IMR-90 (cell line): ENCODE measurements around the gene SYTL4. TPM values are rescaled to one million over a fixed set of nuclear protein-coding genes. Genes with fewer than 3 reads are reported as not detected.

ENCODE experiments used
- ATAC-seq: fragments of 200-7000 bp; cut with Tn5 transposase; 2 replicates; pipeline ENCODE4 v1.9.1; 2020; ENCODE audit warnings: low read depth, mild to moderate bottlenecking, moderate library complexity
- BruUV-seq: library from RNA; stranded (reverse); fragments of 400-500 nt; replicated peaks from 2 replicates; lab custom pipeline; 2021; lab: Mats Ljungman, UMichigan
- CTCF ChIA-PET: fragments of 300-600 bp; formaldehyde crosslinking; extraction: SDS; loops from one replicate; lab custom pipeline; 2021; ENCODE audit warnings: antibody characterized with exemption; lab: Yijun Ruan, JAX
- POLR2A ChIA-PET: fragments of 300-600 bp; sonication (Branson Sonifier 250); formaldehyde crosslinking; loops from one replicate; lab custom pipeline; 2022; ENCODE audit warnings: antibody characterized with exemption; ENCODE audit not compliant: unreplicated experiment; lab: Charles Lee
- DNase-seq: peaks from one replicate; pipeline ENCODE4 v3.0.0; 2013
- H2AFZ ChIP-seq: replicated peaks from 2 replicates; pipeline ENCODE3; 2013; ENCODE audit warnings: low read length, mild to moderate bottlenecking; ENCODE audit not compliant: poor library complexity
- H2AK5ac ChIP-seq: 2 replicates; pipeline ENCODE4 v1.6.1; 2013; ENCODE audit warnings: low read depth, low read length, inconsistent platforms
- H2AK9ac ChIP-seq: replicated peaks from 2 replicates; pipeline ENCODE3; 2013; ENCODE audit warnings: mild to moderate bottlenecking, low read depth, low read length, moderate library complexity; ENCODE audit not compliant: poor library complexity
- H2BK120ac ChIP-seq: 2 replicates; pipeline ENCODE4 v1.6.1; 2013; ENCODE audit warnings: low read depth, low read length, inconsistent platforms
- H2BK15ac ChIP-seq: 3 replicates; pipeline ENCODE4 v1.6.1; 2013; ENCODE audit warnings: low read depth, low read length, inconsistent platforms
- H2BK20ac ChIP-seq: 2 replicates; pipeline ENCODE4 v1.6.1; 2013; ENCODE audit warnings: low read depth, mild to moderate bottlenecking, inconsistent platforms, low read length, moderate library complexity
- H2BK5ac ChIP-seq: 2 replicates; pipeline ENCODE4 v1.6.1; 2013; ENCODE audit warnings: mild to moderate bottlenecking, low read depth, low read length, inconsistent platforms; ENCODE audit not compliant: poor library complexity, severe bottlenecking
- H3K14ac ChIP-seq: replicated peaks from 2 replicates; pipeline ENCODE4 v1.6.1; 2013; ENCODE audit warnings: low read depth, low read length, inconsistent platforms
- H3K18ac ChIP-seq: 2 replicates; pipeline ENCODE4 v1.6.1; 2013; ENCODE audit warnings: low read depth, low read length, control low read depth
- H3K23ac ChIP-seq: 2 replicates; pipeline ENCODE4 v1.6.1; 2013; ENCODE audit warnings: low read depth, low read length, inconsistent platforms
- H3K27ac ChIP-seq: 2 replicates; pipeline ENCODE4 v1.5.1; 2013; ENCODE audit warnings: mild to moderate bottlenecking, control low read depth, low read length; ENCODE audit not compliant: insufficient read depth
- H3K27me3 ChIP-seq: 2 replicates; pipeline ENCODE4 v1.6.1; 2013; ENCODE audit warnings: low read length; ENCODE audit not compliant: control insufficient read depth, insufficient read depth
- H3K36me3 ChIP-seq: 2 replicates; pipeline ENCODE4 v1.6.1; 2013; ENCODE audit warnings: low read length, mixed read lengths; ENCODE audit not compliant: control insufficient read depth, insufficient read depth
- H3K4ac ChIP-seq: 2 replicates; pipeline ENCODE4 v1.6.1; 2013; ENCODE audit warnings: low read depth, low read length, inconsistent platforms
- H3K4me1 ChIP-seq: 2 replicates; pipeline ENCODE4 v1.6.1; 2013; ENCODE audit warnings: low read length, mixed read lengths; ENCODE audit not compliant: control insufficient read depth, insufficient read depth
- H3K4me2 ChIP-seq: 2 replicates; pipeline ENCODE4 v1.6.1; 2013; ENCODE audit warnings: low read depth, mild to moderate bottlenecking, control low read depth, low read length, moderate library complexity
- H3K4me3 ChIP-seq: 2 replicates; pipeline ENCODE4 v1.5.1; 2013; ENCODE audit warnings: low read depth, mild to moderate bottlenecking, control low read depth, low read length, moderate library complexity; ENCODE audit not compliant: insufficient read depth
- H3K56ac ChIP-seq: 2 replicates; pipeline ENCODE4 v1.6.1; 2013; ENCODE audit warnings: low read length, inconsistent platforms; ENCODE audit not compliant: insufficient read depth; ENCODE audit errors: extremely low read depth
- H3K79me1 ChIP-seq, 2 experiments: 2 replicates each; pipeline ENCODE4 v1.6.1; 2013; ENCODE audit warnings: low read length in 2 of 2, inconsistent platforms in 1 of 2, low read depth in 1 of 2
- H3K9ac ChIP-seq: 2 replicates; pipeline ENCODE4 v1.6.1; 2013; ENCODE audit warnings: low read depth, low read length, control low read depth
- H3K9me1 ChIP-seq: 2 replicates; pipeline ENCODE4 v1.6.1; 2013; ENCODE audit warnings: low read length, inconsistent platforms; ENCODE audit not compliant: insufficient read depth
- H3K9me3 ChIP-seq: 2 replicates; pipeline ENCODE4 v1.6.1; 2013; ENCODE audit warnings: low read length; ENCODE audit not compliant: control insufficient read depth, insufficient read depth
- H4K20me1 ChIP-seq: 2 replicates; pipeline ENCODE4 v1.6.1; 2013; ENCODE audit warnings: low read length, inconsistent platforms; ENCODE audit not compliant: insufficient read depth
- H4K5ac ChIP-seq: 2 replicates; pipeline ENCODE4 v1.6.1; 2013; ENCODE audit warnings: mild to moderate bottlenecking, low read depth, low read length, control low read depth
- H4K8ac ChIP-seq, 2 experiments: 2 replicates each; pipeline ENCODE4 v1.6.1; 2013; ENCODE audit warnings: low read depth in 2 of 2, low read length in 2 of 2, control low read depth in 1 of 2, inconsistent platforms in 1 of 2
- H4K91ac ChIP-seq: 2 replicates; pipeline ENCODE4 v1.6.1; 2013; ENCODE audit warnings: low read depth, low read length, inconsistent platforms; ENCODE audit not compliant: insufficient read depth
- CTCF ChIP-seq: conservative IDR thresholded peaks from 2 replicates; pipeline ENCODE4 v1.5.1; 2012; ENCODE audit warnings: mild to moderate bottlenecking, low read depth, low read length, improper control_type of control experiment
- MAFK ChIP-seq: IDR thresholded peaks from 2 replicates; pipeline ENCODE4 v1.6.1; 2012; ENCODE audit warnings: low read depth, low read length, improper control_type of control experiment
- WGBS, 2 experiments: methylation state at CpG; one replicate each; pipeline versions ENCODE4 v1.1.5 to v1.1.7; 2013; ENCODE audit warnings: missing lambda C conversion rate in 2 of 2; ENCODE audit not compliant: insufficient read length in 1 of 2; ENCODE audit errors: extremely low coverage in 2 of 2; 5-methylcytosine and 5-hydroxymethylcytosine counted together
- dilution Hi-C: fragments of 300-500 bp; cut with HindIII; formaldehyde crosslinking; loops from one replicate; pipeline ENCODE4 v1.14.3; 2018; ENCODE audit warnings: low sequenced_read_pairs; ENCODE audit not compliant: unreplicated experiment
- in situ Hi-C: fragments of 300-500 bp; cut with MboI; formaldehyde crosslinking; loops from 3 replicates; pipeline ENCODE4 v1.14.3; 2019; ENCODE audit warnings: low sequenced_read_pairs, inconsistent platforms, mixed read lengths
- intact Hi-C: fragments of 100-400 bp; cut with micrococcal nuclease; formaldehyde crosslinking; loops from 2 replicates; pipeline ENCODE4 v1.10.0; 2022
- polyA plus RNA-seq, 3 experiments: library from polyadenylated mRNA; depleted of rRNA; stranded (reverse); fragments of >200 nt; gene quantifications; 2 replicates each; pipeline ENCODE4 v1.2.3, GENCODE V29; 2012; ENCODE audit warnings: low replicate concordance in 1 of 3
- total RNA-seq: library from RNA; depleted of rRNA; stranded (reverse); fragments of >200 nt; gene quantifications from 2 replicates; pipeline ENCODE4 v1.2.3, GENCODE V29; 2012

The SYTL4 gene
- total and polyA plus RNA-seq, 2 of the 4 experiments (the other 2 are of a cell fraction): 2.3 to 2.4 TPM

GRCh38 chrX:100659431-100660137 lies 72.3 kb downstream of the SYTL4 start:
- H3K27me3 ChIP-seq: no peaks in the 10 kb centered on the region; the same call in 1 of the 2 replicates

More at GRCh38 chrX:100659431-100660137, 72.3 kb downstream of the SYTL4 start:
- intact Hi-C loops: loop anchor here (5.0 kb wide), 1 partner anchor 147 kb away; no protein-coding TSS in a partner anchor
- peaks cover under 1% of the 10 kb centered on the region; the same call in 1 of the 2 replicates for H3K9me1 ChIP-seq
- H3K14ac ChIP-seq: no peak overlapping the region
- peaks cover 4% of the 10 kb centered on the region for H3K4me1 ChIP-seq
- no peaks in the 10 kb centered on the region for H4K20me1 ChIP-seq
- no peak overlapping the region for H2AK9ac ChIP-seq
- H2BK20ac ChIP-seq: no peak overlapping the region
- no peak overlapping the region for H3K4me3 ChIP-seq
- no peak overlapping the region for H3K4ac ChIP-seq
- ChIA-PET POLR2A (interaction anchor here (0.6 kb wide), 1 partner anchor 10 kb away, joined by 3 read pairs; no protein-coding TSS in a partner anchor), CTCF (no interaction called here)
- H3K18ac ChIP-seq: peak overlapping the region; percentile 68; the same call in 1 of the 2 replicates
- peaks cover 4% of the 10 kb centered on the region; the same call in 1 of the 2 replicates for H3K36me3 ChIP-seq
- H3K9ac ChIP-seq: no peak overlapping the region
- no peak overlapping the region for H4K91ac ChIP-seq
- H3K9me3 ChIP-seq: no peaks in the 10 kb centered on the region
- no peak overlapping the region for H2AFZ ChIP-seq
- H3K56ac ChIP-seq: no peak overlapping the region
- H2BK15ac ChIP-seq: no peak overlapping the region
- dilution Hi-C loops: no loop called here
- no peaks in the 10 kb centered on the region for H3K79me1 ChIP-seq
- BruUV-seq: no TSS peak
- 80% methylated on average over 1 of the region's 4 CpGs; no CpG with 5 or more reads in 1 of the 2 experiments for WGBS, 2 experiments
- no peak overlapping the region for H4K5ac ChIP-seq
- H2BK5ac ChIP-seq: peak overlapping the region; percentile 45
- H2AK5ac ChIP-seq: no peak overlapping the region
- no peak for DNase-seq
- in situ Hi-C loops: no loop called here
- H3K27ac ChIP-seq: peak overlapping the region; percentile 58; the same call in 1 of the 2 replicates
- TF ChIP-seq MAFK (no peak), CTCF (no peak)
- no peak overlapping the region for H3K23ac ChIP-seq
- H3K4me2 ChIP-seq: peak overlapping the region; percentile 74
- ATAC-seq: peak; percentile 59
- no peak overlapping the region for H2BK120ac ChIP-seq
- no peak overlapping the region for H4K8ac ChIP-seq
